GM10248 (cell line): ENCODE measurements around the gene AGPAT4.

Experiments
- CTCF ChIA-PET: fragments of 300-600 bp; sonication (Branson Sonifier 250); formaldehyde crosslinking; extraction: SDS; loops from one replicate; lab custom pipeline; 2021; ENCODE audit warnings: antibody characterized with exemption; lab: Yijun Ruan, JAX
- POLR2A ChIA-PET: fragments of 350-650 bp; sonication (Branson Sonifier 250); formaldehyde crosslinking; extraction: SDS; loops from one replicate; lab custom pipeline; 2020; ENCODE audit warnings: antibody characterized with exemption; lab: Yijun Ruan, JAX
- DNase-seq: peaks from one replicate; pipeline ENCODE4 v3.0.0; 2012; ENCODE audit errors: extremely low spot score
- CTCF ChIP-seq: IDR thresholded peaks from 2 replicates; pipeline ENCODE4 v1.5.1; 2012; ENCODE audit warnings: mild to moderate bottlenecking, low read depth; ENCODE audit errors: extremely low read depth, missing control alignments, control extremely low read depth

The AGPAT4 gene

GRCh38 chr6:161279677-161280415 lies 6.0 kb upstream of the AGPAT4 start:
- ChIA-PET POLR2A (no interaction called here), CTCF (interaction anchor here (1.2 kb wide), 1 partner anchor 19 kb away, joined by 3 read pairs; no protein-coding TSS in a partner anchor)
- no peak for DNase-seq
- no peak for TF ChIP-seq CTCF

DNA sequence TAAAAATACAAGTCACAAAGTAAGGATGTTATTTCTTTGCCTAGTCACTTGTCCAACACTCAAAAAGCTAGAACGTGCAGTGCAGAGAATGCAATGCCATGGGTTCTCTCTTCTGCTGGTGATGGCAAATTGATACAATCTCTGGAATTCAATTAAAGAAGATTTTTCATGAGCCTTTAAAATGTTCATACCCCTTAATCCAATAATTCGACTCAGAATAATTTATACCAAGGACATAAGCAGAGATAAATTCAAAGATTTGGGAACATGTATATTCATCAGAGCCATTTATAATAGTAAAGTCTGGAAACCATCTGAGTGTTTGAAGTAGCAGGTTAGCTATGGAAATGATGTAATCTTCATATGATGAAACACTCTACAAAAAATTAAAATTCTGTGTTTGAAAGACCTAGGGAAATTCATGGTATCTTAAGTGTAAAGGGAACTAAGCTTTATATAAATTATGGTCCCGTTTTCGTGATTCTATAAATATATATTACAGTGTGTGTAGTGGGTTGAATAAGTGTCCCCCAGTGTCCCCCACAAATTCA lies 2.8 kb upstream of the AGPAT4 start:
- POLR2A ChIA-PET = no interaction called here
- DNase-seq = no peak
- no peak for TF ChIP-seq CTCF
- CTCF ChIA-PET = no interaction called here

- CTCF ChIA-PET = no interaction called here
- TF ChIP-seq CTCF = no peak
- DNase-seq = no peak
- POLR2A ChIA-PET = no interaction called here
Observed at GRCh38 chr6:161274898-161275297, 1.0 kb upstream of the AGPAT4 start.

GRCh38 chr6:161274488-161274858 lies 612 bp upstream of the AGPAT4 start:
- DNase-seq = no peak
- CTCF ChIA-PET = interaction anchor here (0.8 to 1.0 kb wide), 2 partner anchors 9 to 99 kb away, joined by 3 read pairs; no protein-coding TSS in a partner anchor
- no peak for TF ChIP-seq CTCF
- POLR2A ChIA-PET = interaction anchor here (0.6 to 0.9 kb wide), 3 partner anchors 27 to 1336 kb away, joined by 3 to 5 read pairs (median 3); no protein-coding TSS in a partner anchor

DNA sequence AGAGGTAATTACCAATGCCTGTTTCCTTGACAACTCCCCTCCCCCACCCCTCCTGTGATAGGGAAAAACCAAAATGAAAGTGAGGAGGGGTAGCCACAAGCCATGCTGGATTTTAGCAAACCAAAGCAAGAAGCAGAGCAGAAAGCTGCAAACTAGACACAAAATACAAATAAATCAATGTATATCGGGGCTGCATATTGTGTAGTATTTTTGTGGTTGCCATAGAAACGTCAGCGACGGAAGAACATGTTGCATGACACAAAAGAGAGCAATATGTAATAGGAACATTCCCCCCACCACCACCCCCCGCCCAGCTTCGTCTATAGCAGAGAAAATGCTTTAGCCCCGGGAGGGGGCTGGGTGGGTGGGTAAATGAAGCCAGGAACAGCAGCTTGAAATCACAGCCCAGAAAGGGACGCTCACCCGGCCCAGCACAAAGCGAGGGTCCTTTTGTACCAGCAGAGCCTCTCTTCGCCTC lies 548 bp downstream of the AGPAT4 start:
- ChIA-PET CTCF (interaction anchor here (1.0 to 1.6 kb wide), 3 partner anchors 9 to 342 kb away, joined by 3 read pairs; no protein-coding TSS in a partner anchor), POLR2A (interaction anchor here (0.9 to 1.0 kb wide), 2 partner anchors 12 to 28 kb away, joined by 3 to 4 read pairs; no protein-coding TSS in a partner anchor)
- TF ChIP-seq CTCF = no peak
- DNase-seq = no peak

DNA sequence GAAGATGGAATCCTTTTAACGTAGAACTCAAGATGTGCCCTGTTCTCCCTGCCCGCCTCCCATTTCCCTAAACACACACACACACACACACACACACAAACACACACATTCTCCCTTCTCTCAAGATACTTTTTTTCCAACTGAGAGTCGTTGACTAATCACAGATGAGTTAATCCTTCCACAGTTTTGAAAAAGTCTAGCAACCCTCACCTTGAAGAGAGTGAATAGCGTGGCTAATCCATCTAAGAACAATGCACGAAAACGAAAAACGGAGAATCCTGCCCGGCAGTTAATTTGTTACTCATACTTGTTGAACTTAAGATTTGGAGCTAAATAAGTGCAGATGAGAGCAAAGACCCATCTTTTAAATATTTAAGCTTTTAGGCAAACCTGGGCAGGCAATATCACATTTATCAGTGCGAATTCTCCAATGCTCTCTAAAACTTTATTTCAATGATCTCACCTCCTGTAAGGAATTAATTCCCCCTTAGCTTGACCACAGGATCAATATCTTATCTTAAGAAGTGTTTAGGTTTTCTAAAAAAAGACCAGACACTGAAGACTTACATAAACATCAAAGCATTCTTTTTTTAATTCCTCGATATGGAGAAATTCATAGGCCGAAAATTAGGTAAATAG lies 1.1 kb downstream of the AGPAT4 start:
- DNase-seq = no peak
- CTCF ChIA-PET = interaction anchor here (1.3 to 1.6 kb wide), 2 partner anchors 10 to 342 kb away, joined by 3 read pairs; no protein-coding TSS in a partner anchor
- no peak for TF ChIP-seq CTCF
- POLR2A ChIA-PET = no interaction called here
